ENCODE results near the gene MRTFB.

The MRTFB gene

DNA sequence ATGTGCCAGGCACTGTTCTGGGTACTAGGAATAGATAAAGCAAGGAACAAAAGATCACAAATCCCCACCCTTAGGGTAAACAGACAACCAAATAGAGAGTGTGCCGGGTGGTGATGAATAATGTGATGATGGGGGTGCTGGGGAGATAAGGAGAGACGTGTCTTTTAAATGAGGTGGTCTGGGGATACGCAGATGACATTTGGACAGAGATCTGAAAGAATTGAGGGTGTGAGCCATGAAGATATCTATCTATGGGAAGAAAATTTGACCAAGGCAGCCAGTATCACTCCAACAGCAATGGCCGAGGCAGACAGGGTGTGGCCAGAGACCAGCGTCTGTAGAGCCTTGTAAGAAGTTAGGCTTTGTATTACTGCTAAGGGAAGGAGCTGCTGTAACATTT lies 165.3 kb downstream of the MRTFB start:
- TF ChIP-seq, protein P1, sequence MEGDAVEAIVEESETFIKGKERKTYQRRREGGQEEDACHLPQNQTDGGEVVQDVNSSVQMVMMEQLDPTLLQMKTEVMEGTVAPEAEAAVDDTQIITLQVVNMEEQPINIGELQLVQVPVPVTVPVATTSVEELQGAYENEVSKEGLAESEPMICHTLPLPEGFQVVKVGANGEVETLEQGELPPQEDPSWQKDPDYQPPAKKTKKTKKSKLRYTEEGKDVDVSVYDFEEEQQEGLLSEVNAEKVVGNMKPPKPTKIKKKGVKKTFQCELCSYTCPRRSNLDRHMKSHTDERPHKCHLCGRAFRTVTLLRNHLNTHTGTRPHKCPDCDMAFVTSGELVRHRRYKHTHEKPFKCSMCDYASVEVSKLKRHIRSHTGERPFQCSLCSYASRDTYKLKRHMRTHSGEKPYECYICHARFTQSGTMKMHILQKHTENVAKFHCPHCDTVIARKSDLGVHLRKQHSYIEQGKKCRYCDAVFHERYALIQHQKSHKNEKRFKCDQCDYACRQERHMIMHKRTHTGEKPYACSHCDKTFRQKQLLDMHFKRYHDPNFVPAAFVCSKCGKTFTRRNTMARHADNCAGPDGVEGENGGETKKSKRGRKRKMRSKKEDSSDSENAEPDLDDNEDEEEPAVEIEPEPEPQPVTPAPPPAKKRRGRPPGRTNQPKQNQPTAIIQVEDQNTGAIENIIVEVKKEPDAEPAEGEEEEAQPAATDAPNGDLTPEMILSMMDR (IDR thresholded peaks at IDR 0.05; ENCODE audit: low read length): no peak
- TF ChIP-seq EZH2phosphoT487 (IDR thresholded peaks at IDR 0.05; ENCODE audit: low read length) (no peak), EZH2 (optimal IDR thresholded peaks at IDR 0.05; ENCODE audit: low read depth, low read length) (no peak)
- no peaks in the 10 kb centered on the region for H3K27me3 ChIP-seq (replicated peaks; ENCODE audit: insufficient read depth, low read length)

DNA sequence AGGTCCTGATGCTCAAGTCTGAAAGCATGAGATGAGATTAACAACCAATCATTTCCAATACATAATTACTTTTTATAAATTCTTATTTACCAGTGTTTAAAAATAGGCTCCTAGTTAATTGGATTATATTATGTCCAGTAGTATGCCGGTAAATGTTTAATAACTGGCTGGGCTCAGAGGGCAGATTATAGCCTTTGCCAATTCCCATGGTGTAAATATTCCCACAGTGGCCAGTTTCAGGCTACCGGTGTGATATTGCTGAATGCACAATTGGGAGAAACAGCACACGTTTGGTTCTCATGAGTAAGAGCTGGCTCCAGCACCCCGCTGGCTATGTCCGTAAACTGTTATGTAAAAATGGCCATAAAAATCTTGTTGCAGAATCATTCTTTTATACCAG lies 167.6 kb downstream of the MRTFB start:
- no peaks in the 10 kb centered on the region for H3K9me3 ChIP-seq (replicated peaks; ENCODE audit: insufficient read depth, low read length)
- H3K27ac ChIP-seq (ENCODE audit: low read length): no peak overlapping the region
- H3K36me3 ChIP-seq (replicated peaks; ENCODE audit: insufficient read depth, low read length): no peaks in the 10 kb centered on the region

More for the DNA sequence above, 165.3 kb downstream of the MRTFB start:
- H3K4me1 ChIP-seq (ENCODE audit: low read length): no peaks in the 10 kb centered on the region
- H4K20me1 ChIP-seq (ENCODE audit: insufficient read depth, low read length): no peaks in the 10 kb centered on the region
- H3K9ac ChIP-seq (ENCODE audit: low read length): no peak overlapping the region
- no peaks in the 10 kb centered on the region for H3K9me2 ChIP-seq (replicated peaks; ENCODE audit: insufficient read depth, low read length)
- no peaks in the 10 kb centered on the region for H3K79me2 ChIP-seq (ENCODE audit: low read length)
- no peak overlapping the region for H2AFZ ChIP-seq (ENCODE audit: low read length)
- no peaks in the 10 kb centered on the region for H3F3A ChIP-seq (ENCODE audit: insufficient read depth, low read length)
- H3K27ac ChIP-seq (ENCODE audit: low read length): no peak overlapping the region
- no peak overlapping the region for H3K4me2 ChIP-seq (ENCODE audit: low read depth, low read length)
- H3K9me3 ChIP-seq (replicated peaks; ENCODE audit: insufficient read depth, low read length): no peaks in the 10 kb centered on the region
- DNase-seq: no peak
- H3K36me3 ChIP-seq (replicated peaks; ENCODE audit: insufficient read depth, low read length): no peaks in the 10 kb centered on the region
- no peak overlapping the region for H3K4me3 ChIP-seq (ENCODE audit: low read length)

GRCh38 chr16:14239791-14240190 lies 168.7 kb downstream of the MRTFB start:
- H3K4me3 ChIP-seq (ENCODE audit: low read length): no peak overlapping the region

More for the DNA sequence above, 167.6 kb downstream of the MRTFB start:
- Histone ChIP-seq H2AFZ (ENCODE audit: low read length) (no peak overlapping the region), H3K27me3 (replicated peaks; ENCODE audit: insufficient read depth, low read length) (no peaks in the 10 kb centered on the region), H3K9ac (ENCODE audit: low read length) (no peak overlapping the region), H3K79me2 (ENCODE audit: low read length) (no peaks in the 10 kb centered on the region), H3K4me1 (ENCODE audit: low read length) (no peaks in the 10 kb centered on the region), H3K4me2 (ENCODE audit: low read depth, low read length) (no peak overlapping the region), H3K4me3 (ENCODE audit: low read length) (no peak overlapping the region), H4K20me1 (ENCODE audit: insufficient read depth, low read length) (no peaks in the 10 kb centered on the region), H3F3A (ENCODE audit: insufficient read depth, low read length) (no peaks in the 10 kb centered on the region), H3K9me2 (replicated peaks; ENCODE audit: insufficient read depth, low read length) (no peaks in the 10 kb centered on the region)
- TF ChIP-seq, protein P1 (IDR thresholded peaks at IDR 0.05; ENCODE audit: low read length): no peak
- no peak for DNase-seq

More at GRCh38 chr16:14239791-14240190, 168.7 kb downstream of the MRTFB start:
- Histone ChIP-seq H3K27me3 (replicated peaks; ENCODE audit: insufficient read depth, low read length) (no peaks in the 10 kb centered on the region), H4K20me1 (ENCODE audit: insufficient read depth, low read length) (no peaks in the 10 kb centered on the region), H3K4me2 (ENCODE audit: low read depth, low read length) (no peak overlapping the region), H3K9me3 (replicated peaks; ENCODE audit: insufficient read depth, low read length) (no peaks in the 10 kb centered on the region), H3K9me2 (replicated peaks; ENCODE audit: insufficient read depth, low read length) (no peaks in the 10 kb centered on the region), H3K27ac (ENCODE audit: low read length) (no peak overlapping the region), H3K79me2 (ENCODE audit: low read length) (no peaks in the 10 kb centered on the region), H3F3A (ENCODE audit: insufficient read depth, low read length) (no peaks in the 10 kb centered on the region), H3K9ac (ENCODE audit: low read length) (no peak overlapping the region), H3K36me3 (replicated peaks; ENCODE audit: insufficient read depth, low read length) (no peaks in the 10 kb centered on the region), H3K4me1 (ENCODE audit: low read length) (no peaks in the 10 kb centered on the region), H2AFZ (ENCODE audit: low read length) (no peak overlapping the region)
- TF ChIP-seq, protein P1 (IDR thresholded peaks at IDR 0.05; ENCODE audit: low read length): no peak
- TF ChIP-seq EZH2 (optimal IDR thresholded peaks at IDR 0.05; ENCODE audit: low read depth, low read length) (no peak), EZH2phosphoT487 (IDR thresholded peaks at IDR 0.05; ENCODE audit: low read length) (no peak)
- DNase-seq: no peak
